SIG-M5 treated with dmso at 0.1 percent for 504 hours (cell line): ENCODE measurements around the gene SUPT20HL1.
"Not testable (repeated sequence)": the region's sequence is repeated elsewhere in the genome, so short reads cannot be mapped to it uniquely, and the experiment has no call there.

Experiments used
- DNase-seq: peaks from one replicate; lab custom pipeline; 2025; ENCODE audit not compliant: unreplicated experiment; lab: John Stamatoyannopoulos, UW

SUPT20HL1 gene

DNA sequence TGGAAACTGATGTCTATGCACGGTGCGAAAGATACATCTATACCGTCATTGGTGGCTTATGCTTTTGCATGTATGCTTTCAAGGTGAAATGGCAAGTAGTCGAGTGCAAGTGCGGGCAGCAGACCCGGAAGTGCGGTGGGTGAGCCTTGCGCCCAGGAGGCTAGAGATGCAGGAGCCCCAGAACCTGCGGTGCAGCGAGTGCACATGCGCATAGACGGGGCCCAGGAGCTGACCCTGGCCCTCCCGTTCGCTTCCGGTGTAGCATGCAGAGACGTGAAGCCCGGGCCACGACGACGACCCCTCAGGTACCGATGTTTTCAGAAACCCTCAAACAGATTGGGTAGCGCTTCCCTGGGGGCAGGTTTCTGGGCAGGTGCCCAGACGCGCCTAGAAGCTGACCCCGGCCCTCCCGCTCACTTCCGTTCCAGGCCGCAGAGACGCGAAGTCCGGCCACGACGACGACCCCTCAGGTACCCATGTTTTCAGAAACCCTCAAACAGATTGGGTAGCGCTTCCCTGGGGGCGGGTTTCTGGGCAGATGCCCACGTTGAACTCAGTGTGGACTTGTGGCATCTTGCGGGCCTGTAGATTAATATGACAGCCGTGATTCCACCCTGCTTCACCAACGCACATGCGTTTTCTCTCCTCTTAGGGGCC, 1.8 kb downstream of the SUPT20HL1 start:
- DNase-seq = not testable (repeated sequence)

DNA sequence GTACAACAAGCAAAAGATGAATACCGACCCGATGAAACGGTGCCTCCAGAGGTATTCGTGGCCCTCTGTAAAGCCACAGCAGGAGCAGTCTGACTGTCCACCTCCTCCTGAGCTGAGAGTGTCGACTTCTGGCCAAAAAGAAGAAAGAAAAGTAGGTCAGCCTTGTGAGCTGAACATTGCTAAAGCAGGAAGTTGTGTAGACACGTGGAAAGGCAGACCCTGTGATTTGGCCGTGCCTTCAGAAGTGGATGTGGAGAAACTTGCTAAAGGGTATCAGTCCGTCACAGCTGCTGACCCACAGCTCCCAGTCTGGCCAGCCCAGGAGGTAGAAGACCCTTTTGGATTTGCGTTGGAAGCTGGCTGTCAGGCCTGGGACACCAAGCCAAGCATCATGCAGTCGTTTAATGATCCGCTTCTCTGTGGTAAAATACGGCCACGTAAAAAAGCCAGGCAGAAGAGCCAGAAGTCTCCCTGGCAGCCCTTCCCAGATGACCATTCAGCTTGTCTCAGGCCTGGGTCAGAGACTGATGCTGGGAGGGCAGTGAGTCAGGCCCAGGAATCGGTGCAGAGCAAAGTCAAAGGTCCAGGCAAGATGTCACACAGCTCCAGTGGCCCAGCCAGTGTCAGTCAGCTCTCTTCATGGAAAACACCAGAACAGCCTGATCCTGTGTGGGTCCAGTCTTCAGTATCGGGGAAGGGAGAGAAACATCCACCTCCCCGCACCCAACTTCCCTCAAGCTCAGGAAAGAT, 3.2 kb downstream of the SUPT20HL1 start:
- DNase-seq = not testable (repeated sequence)

DNA sequence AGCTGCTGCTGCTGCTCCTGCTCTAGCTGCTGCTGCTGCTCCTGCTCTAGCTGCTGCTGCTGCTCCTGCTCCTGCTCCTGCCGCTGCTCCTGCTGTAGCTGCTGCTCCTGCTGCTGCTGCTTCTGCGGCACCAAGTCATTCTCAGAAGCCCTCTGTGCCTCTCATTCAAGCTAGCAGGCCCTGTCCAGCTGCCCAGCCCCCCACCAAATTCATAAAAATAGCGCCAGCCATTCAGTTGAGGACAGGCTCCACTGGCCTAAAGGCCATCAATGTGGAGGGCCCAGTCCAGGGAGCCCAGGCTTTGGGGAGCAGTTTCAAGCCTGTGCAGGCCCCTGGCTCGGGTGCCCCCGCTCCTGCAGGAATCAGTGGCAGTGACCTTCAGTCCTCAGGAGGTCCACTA, 3.9 kb downstream of the SUPT20HL1 start:
- DNase-seq = no peak

DNA sequence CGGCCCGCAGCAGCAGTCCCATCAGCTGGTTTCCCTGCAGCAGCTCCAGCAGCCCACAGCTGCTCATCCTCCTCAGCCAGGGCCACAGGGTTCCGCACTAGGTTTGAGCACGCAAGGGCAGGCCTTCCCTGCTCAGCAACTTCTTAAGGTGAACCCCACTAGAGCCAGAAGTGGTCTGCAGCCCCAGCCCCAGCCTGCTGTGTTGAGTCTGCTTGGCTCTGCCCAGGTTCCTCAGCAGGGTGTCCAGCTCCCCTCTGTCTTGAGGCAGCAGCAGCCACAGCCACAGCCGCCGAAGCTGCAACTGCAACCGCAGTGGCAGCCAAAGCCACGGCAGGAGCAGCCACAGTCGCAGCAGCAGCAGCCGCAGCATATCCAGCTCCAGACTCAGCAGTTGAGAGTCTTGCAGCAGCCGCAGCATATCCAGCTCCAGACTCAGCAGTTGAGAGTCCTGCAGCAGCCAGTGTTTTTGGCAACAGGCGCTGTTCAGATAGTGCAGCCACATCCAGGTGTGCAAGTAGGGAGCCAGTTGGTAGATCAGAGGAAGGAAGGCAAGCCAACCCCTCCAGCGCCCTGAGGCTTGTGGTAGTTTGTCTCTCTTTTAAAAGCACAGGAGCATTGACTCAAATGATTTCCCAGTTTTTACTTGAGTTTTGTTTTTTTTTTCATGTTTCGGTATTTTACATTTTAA, 4.6 kb downstream of the SUPT20HL1 start:
- no peak for DNase-seq

DNA sequence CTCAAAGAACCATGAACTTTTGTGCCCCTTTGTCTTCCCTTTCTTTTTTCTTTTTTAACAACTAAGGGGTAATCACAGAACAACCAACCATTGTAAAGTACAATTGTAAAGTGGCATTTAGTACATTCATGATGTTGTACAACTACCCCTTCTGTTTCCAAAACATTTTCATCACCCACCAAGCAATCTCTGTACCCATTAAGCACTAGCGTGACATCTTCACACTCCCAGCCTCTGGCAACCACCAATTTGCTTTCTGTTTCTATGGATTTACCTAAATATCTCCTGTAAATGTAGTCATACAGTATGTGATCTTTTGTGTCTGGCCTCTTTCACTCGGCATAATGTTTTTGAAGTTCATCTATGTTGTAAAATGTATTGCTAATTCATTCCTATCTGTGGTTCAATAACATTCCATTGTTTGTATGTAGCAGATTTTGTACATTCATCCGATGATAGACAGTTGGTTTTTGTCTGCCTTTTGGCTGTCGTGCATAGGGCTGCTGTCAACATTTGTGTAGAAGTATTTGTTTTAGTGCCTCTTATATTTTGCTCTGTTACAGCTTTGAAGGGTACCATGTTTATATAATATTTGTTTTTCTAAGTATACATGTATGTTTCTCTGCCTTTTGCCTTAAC, 6.4 kb downstream of the SUPT20HL1 start:
- DNase-seq = not testable (repeated sequence)

DNA sequence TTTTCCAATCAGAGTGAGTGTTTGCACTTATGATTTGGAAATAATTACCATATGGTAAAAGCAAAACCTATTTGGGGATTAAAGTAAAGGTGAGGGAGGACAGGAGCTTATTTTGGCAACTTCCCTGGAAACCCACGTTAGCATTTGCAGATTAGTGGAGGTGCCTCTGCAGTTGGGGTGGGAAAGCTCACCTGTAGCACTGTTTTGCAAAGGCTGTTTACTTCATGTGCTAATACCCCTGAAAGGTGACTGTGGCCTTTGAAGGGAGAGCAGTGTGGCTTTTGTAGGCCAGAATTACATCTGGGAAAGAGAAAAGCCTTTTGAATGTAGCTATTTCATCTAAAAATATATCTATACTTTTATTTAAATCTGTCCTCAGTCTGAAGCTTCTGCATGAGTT, 9.4 kb downstream of the SUPT20HL1 start:
- no peak for DNase-seq

DNA sequence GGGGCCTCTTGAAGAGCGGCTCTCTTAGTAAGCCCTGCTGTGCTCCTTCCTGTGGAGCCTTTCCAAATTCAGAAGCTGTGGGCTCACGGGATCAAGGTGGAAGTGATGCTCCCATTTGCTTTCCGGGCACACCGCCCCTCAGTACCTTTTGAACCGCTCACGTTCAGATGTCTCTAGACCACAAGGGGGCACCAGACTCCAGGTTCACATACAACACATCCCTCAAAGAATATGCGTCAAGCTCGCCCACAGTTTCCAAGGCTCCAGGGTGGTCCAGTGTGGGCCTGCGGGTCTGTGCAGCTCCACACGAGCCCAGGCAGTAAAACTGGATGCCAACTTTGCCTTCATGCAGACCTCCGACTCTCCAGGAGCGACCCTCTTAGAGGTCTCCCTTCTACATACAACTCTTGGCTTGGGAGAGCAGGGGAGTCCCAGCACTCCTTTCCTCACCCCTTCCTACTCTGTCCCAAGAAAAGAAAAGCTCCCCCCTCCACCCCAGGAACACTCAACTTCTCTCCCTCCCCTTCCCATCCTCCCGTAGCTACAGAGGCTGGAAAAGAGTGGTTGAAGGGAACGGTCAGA, 11.0 kb downstream of the SUPT20HL1 start:
- peak; percentile 53 for DNase-seq

DNA sequence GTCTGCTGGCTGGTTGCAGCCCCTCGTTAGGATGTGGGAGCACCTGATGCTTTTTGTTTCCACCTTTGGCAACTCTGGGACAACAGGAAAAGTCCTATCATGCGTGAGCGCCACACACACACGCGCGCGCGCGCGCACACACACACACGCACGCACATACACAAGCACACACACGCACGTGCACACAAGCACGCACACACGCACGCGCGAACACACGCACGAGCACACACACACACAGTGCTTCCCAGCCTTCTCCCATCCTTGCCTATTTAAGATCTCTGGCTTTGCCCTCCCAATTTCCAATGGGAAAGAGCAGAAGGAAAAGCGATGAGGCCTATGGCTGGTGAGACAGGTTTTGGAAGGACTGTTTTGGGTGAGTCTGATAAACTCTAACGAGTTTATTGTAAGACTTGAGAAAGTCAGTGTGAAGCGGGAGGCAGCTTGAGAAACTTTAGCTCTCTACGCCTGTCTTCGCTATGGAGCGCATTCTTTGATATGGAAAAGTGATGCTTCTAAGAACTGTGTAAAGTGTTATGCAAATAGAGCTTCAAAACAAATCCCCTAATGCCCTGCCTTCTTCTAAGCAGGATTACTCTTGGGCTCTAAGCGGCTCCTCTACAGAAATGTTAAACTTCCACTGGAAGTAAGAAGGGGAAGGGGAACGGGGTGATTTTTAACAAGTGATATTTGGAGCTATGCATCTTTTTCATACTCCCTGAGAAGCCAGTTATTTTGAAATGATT, 11.8 kb downstream of the SUPT20HL1 start:
- DNase-seq = no peak

DNA sequence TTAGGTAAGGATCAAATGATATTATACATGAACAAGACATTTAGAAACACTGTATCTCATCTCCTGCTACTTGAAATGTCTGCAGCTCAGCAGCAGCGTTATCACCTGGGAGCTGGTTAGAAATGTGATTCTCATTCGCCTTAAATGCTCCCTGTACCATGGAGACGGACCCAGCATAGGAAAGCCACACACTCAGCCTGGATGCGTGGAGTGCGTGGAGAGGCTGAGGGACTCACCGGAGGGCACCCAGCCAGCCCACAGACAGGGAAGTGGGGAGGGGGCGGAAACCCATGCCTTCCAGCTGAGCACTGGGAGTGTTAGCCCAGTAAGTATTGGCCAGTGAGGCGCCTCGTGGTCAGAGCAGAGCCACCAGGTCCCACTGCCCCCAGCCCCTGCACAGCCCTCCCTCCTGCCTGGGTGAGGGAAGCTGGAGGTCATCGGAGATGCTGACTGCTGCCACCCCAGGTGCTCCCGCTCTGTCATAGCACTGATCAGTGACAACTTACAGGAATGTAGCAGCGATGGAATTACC, 15.2 kb downstream of the SUPT20HL1 start:
- no peak for DNase-seq

DNA sequence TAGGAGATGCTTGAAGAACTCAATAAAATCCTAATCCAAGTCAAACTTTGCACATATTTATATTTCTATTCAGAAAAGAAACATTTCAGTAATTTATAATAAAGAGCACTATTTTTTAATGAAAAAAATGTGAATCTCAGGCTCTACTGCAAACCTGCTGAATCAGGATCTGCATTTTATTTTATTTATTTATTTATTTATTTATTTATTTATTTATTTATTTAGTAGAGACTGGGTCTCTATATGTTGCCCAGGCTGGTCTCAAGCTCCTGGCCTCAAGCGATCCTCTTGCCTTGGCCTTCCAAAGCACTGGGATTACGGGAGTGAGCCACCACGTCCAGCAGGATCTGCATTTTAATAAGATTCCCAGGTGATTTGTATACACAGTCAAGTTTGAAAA, 16.0 kb downstream of the SUPT20HL1 start:
- DNase-seq = no peak

DNA sequence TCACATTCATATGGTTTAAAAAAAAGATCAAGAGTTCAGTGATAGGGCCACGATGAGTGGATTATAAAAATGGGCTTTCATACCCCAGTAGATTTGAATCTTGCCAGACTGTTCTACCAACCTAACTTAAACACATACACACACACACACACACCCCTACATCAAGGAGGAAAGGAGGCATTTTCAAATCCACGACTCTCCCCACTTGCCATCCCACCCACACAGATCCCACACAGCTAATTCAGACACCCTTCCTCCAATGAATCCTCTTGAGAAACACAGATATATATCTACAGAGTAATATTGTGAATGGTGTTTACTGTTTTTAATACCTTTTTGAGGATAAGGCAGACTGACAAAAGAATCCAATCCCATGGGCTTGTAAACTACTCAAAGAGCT, 16.8 kb downstream of the SUPT20HL1 start:
- DNase-seq = no peak

DNA sequence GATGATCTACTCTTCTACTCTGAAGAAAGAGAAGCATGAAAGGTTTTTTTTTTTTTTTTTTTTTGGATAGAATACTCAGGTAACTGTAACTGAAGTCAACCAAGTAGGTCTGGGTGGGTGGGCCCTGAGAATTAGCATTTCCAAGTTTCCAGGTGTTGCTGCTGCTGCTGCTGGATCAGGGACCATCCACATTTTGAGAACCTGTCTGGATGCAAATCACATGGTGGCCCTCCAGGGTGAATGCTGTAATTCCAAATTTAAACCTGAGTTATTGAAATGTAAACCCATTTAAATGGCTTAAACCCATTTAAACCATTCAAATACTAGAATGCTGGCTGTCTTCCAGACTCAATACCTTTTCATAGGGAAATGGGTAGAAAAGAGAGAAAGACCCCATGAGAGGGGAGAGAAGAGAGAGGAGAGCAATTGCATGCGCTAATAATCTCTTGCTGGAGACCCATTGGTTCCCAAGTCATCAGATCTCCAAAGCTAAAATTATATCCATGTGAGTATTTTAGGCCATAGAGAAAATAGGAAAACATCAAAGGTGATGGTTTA, 17.6 kb downstream of the SUPT20HL1 start:
- no peak for DNase-seq

DNA sequence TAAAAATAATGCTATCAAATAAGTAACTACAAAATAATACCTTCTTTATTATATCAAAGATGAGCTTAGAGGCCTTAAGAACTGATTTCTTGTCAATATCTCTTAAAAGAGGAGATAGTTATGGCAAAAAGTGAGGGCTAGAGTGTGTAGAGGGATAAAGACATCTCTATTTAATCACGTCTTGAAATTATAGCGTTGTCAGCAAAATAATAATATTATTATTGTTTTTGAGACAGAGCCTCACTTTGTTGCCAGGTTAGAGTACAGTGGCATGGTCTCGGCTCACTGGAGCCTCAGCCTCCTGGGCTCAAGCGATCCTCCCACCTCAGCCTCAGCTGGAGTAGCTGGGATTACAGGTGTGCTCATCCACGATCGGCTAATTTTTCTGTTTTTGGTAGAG, 18.3 kb downstream of the SUPT20HL1 start:
- DNase-seq = no peak

DNA sequence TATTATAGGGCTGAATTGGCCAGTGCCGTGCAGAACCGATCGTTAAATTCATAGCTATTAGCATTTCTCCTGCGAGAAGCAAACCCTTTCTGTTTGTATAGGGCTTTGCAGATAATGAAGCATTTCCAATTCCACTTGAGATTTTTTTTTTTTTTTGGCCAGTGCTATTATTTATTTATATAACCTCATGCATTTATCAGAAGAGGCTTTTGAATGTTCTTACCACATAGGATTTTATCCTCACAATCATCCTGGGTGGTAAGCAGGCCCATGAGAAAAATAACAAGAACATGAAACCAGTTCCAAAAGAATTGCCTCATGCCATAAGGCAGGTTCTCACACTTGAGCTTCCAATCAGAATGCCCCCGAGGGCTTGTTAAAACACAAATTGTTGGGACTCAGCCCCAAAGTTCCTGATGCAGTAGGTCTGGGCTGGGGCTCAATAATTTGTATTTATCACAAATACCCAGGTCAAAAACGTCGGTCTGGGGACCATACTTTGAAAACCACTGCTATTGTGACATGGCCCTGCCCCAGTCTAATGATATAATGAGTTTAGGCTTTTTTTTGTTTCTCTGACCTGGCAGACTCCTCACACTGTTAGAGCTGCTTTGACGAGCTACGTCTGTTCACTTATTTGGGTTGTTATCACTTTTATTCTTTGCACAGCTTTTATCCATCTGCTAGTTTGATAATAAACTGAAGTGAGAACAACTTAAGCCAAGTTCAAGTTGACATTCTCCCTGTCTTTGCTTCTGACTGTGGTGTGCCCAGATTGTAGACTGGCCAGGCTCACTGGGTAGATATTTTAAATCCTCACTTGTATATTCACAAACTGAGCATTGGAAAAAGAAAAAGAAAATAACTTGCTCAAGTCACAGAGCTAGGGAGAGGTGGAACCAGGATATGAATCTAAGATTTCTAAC, 20.1 kb downstream of the SUPT20HL1 start:
- no peak for DNase-seq

DNA sequence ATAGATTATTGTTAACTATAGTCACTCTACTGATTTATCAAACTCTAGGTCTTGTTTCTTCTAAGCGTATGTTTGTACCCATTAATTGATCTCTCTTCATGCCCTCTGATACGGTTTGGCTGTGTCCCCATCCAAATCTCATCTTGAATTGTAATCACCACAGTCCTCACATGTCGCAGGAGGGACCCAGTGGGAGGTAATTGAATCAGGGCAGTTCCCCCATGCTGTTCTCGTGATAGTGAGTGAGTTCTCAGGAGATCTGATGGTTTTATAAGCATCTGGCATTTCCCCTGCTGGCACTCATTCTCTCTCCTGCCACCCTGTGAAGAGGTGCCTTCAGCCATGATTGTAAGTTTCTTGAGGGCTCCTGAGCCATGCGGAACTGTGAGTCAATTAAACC, 21.9 kb downstream of the SUPT20HL1 start:
- not testable (repeated sequence) for DNase-seq

DNA sequence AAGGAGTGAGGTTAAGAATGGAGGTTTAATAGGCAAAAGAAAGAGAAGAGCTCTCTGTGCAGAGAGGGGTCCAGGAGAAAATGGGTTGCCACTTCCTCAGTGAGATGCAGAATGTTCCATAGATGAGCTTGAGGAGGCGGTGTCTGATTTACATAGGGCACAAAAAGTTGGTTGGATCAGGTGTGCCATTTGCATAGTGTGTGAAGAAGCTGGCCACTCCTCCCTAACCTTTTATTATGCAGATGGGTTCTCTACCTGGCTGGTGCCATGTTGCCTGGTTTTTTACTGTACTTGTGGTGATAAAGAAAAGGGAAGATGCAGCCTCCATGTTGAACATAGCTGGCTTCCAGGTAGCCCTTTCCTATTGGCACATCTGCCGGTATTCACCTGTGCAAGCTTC, 27.3 kb downstream of the SUPT20HL1 start:
- no peak for DNase-seq

DNA sequence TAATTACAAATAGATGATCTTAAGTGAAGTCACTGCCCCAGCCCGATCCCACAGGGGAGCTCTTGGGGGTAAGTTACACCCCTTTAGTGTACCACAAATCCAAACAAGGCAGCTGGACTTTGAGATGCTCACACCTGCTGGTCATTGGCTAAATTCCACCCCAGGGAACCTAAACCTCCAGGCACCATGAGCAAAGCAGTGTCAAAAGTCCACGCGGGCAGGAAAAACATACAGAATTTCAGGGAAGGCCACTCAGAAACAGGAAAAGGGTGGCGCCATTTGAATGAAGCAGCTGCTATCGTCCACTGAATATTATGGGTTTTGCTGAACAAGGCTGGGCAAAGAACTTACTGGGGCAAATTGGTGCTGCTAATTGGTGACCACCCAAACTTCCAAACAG, 30.9 kb downstream of the SUPT20HL1 start:
- no peak for DNase-seq

DNA sequence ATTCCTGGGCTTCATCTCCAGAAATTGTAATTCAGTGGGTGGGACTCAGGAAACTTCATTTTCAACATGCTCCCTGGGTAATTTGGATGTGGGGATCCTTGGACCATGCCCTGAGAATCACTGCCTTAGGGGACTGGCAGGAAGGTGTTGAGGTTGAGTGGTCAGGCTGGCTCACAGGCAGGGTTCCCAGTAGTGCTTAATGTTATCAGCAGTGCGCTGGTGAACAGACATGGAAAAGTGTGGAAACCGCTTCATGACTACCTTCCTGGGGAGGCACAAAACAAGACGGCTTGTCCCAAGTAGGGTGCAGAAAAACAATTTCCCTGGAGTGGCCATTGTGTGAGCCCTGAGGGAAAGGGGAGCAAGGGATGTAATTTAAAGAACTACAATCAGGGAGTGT, 31.4 kb downstream of the SUPT20HL1 start:
- no peak for DNase-seq

DNA sequence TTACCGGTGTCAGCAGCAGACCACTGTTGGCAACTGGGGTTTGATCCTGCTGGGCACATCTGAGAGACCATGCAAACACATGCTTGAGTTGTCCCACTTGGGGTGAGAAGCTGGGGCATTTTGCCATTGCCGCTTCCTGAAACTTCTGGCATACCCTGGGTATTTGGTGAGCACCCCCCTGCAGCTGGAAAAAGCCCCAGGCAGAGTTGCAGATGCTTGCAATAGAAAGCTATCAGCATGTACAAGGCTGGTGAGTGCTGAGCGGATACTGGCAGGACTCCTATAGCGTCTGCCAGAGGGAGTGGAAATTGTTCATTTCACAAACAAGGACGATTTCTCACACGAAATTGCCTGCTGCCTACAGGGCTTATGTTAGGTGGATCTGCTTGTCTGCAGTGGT, 32.3 kb downstream of the SUPT20HL1 start:
- DNase-seq = no peak
